Ovary (tissue), 9 donors: ENCODE data around the gene ABCG8. TPM values are rescaled to one million over a fixed set of nuclear protein-coding genes. Genes with fewer than 3 reads are reported as not detected.

Experiments
- DNase-seq, 5 donors: peaks; one replicate each; pipeline ENCODE4 v3.0.0-alpha.2; 2019 to 2020
- H3K27ac ChIP-seq, 2 donors: fragments of 200-600 bp; one replicate each; pipeline versions ENCODE4 v1.5.1 to v1.8.0; 2019 to 2022
- H3K27me3 ChIP-seq: fragments of 200-600 bp; one replicate; pipeline ENCODE4 v1.8.0; 2022
- H3K36me3 ChIP-seq: fragments of 200-600 bp; sonication (generic); one replicate; pipeline ENCODE4 v1.5.1; 2019
- H3K4me1 ChIP-seq: one replicate; pipeline ENCODE4 v1.8.1; 2013; ENCODE audit warnings: mild to moderate bottlenecking, moderate library complexity; ENCODE audit not compliant: insufficient read depth
- H3K4me3 ChIP-seq: fragments of 200-600 bp; sonication (generic); one replicate; pipeline ENCODE4 v1.5.1; 2017
- H3K9me3 ChIP-seq, 2 donors: fragments of 200-600 bp in 1 of 2; sonication (generic) in 1 of 2; one replicate each; pipeline versions ENCODE4 v1.5.1 to v1.8.1; 2013 to 2019; ENCODE audit warnings: mild to moderate bottlenecking in 1 of 2, moderate library complexity in 1 of 2
- EP300 ChIP-seq: sonication (generic); formaldehyde crosslinking; IDR thresholded peaks from one replicate; pipeline ENCODE4 v1.6.1; 2017; ENCODE audit warnings: antibody characterized with exemption
- POLR2A ChIP-seq: fragments of 450-650 bp; IDR thresholded peaks from one replicate; pipeline ENCODE4 v1.6.1; 2017; ENCODE audit warnings: antibody characterized with exemption, mild to moderate bottlenecking, moderate library complexity
- WGBS, 3 donors: extraction: QIAGEN DNeasy Blood & Tissue Kit in 1 of 3; methylation state at CpG; one replicate each; pipeline versions ENCODE4 v1.1.5 to v1.1.7; 2013 to 2017; 5-methylcytosine and 5-hydroxymethylcytosine counted together
- intact Hi-C, 4 donors: fragments of 100-400 bp; cut with DNase I; formaldehyde crosslinking; loops; one replicate each; pipeline versions ENCODE4 v1.11.0 to v1.15.1; 2022 to 2023
- polyA plus RNA-seq, 2 donors: library from polyadenylated mRNA; stranded (reverse); fragments of 200-250 nt in 1 of 2; fragments of 350-450 nt in 1 of 2; fragmentation: Illumina TruSeq in 1 of 2; extraction: RNeasy Lipid Tissue Mini Kit (QIAGEN cat#74804) in 1 of 2; gene quantifications; one replicate each; pipeline ENCODE4 v1.2.3, GENCODE V29; 2013 to 2014
- small RNA-seq: library from RNA; depleted of rRNA; stranded (forward); fragments of <200 nt; gene quantifications from one replicate; pipeline ENCODE3, GENCODE V24; 2016
- total RNA-seq, 7 donors: library from RNA; depleted of rRNA in 2 of 7; stranded (reverse); fragments of >200 nt in 2 of 7; fragmentation: NEBNext Ultra II Directional in 3 of 7; extraction: Animal tissue kit (Norgen Biotek cat#: 25700) in 3 of 7; gene quantifications; one replicate each; pipeline versions ENCODE4 v1.1.0 to v1.2.4, GENCODE V29; 2016 to 2023
- TF ChIP-seq, protein P1 (sequence below), 3 donors: fragments of 450-650 bp in 2 of 3; fragments of 200-600 bp in 1 of 3; IDR thresholded peaks; one replicate each; pipeline versions ENCODE4 v1.5.1 to v1.8.0; 2016 to 2022; ENCODE audit warnings: antibody characterized with exemption in 3 of 3, mild to moderate bottlenecking in 1 of 3
- donor health status: DM: no; HTN: no; CAD: no; lungs with moderate emphysema.
- donor health status: DM: no; HTN: no; CAD: no.
- donor health status: Bipolar disorder and iron deficiency.
- donor health status: DM: yes; HTN: yes; CAD: no.
- donor health status: DM: no; HTN: no; CAD: no.
- donor health status: DM: yes; HTN: yes; CAD: no.

Gene ABCG8
- total and polyA plus RNA-seq, 9 donors = 0.02 to 0.08 (median 0.05) TPM; not detected in 6

DNA sequence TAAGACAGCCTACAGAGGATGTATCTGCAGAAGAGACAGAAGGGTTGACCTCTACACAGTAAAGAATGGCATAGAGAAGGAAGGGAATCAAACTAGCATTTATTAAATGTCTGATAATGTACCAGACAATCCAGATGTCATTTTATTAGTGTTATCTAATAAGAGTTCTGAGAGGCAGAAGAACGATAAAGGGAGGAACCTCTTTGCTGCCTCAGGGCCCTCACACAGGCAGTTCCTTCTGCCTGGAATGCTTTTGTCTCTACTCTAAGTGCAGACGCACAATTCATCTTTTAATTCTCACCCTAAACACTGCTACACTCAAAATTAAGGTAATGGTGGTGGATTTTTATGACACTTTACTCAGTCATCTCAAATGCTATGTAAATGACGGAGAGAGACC is 92.5 kb downstream of the ABCG8 start:
- Histone ChIP-seq H3K27ac (no peak overlapping the region), H3K36me3 (no peaks in the 10 kb centered on the region), H3K4me1 (no peaks in the 10 kb centered on the region), H3K4me3 (no peak overlapping the region), H3K27me3 (no peaks in the 10 kb centered on the region), H3K9me3 (no peaks in the 10 kb centered on the region)
- no peak for DNase-seq
- intact Hi-C loops = no loop called here
- TF ChIP-seq EP300 (no peak), POLR2A (no peak)
- TF ChIP-seq, protein P1, sequence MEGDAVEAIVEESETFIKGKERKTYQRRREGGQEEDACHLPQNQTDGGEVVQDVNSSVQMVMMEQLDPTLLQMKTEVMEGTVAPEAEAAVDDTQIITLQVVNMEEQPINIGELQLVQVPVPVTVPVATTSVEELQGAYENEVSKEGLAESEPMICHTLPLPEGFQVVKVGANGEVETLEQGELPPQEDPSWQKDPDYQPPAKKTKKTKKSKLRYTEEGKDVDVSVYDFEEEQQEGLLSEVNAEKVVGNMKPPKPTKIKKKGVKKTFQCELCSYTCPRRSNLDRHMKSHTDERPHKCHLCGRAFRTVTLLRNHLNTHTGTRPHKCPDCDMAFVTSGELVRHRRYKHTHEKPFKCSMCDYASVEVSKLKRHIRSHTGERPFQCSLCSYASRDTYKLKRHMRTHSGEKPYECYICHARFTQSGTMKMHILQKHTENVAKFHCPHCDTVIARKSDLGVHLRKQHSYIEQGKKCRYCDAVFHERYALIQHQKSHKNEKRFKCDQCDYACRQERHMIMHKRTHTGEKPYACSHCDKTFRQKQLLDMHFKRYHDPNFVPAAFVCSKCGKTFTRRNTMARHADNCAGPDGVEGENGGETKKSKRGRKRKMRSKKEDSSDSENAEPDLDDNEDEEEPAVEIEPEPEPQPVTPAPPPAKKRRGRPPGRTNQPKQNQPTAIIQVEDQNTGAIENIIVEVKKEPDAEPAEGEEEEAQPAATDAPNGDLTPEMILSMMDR (IDR thresholded peaks at IDR 0.05) = no peak
- 96 to 99% (median 97%) methylated on average over 3 of the region's 3 CpGs for WGBS, 3 donors

Small RNA genes within 50 kb of the gene (small RNA-seq; reads per million reads assigned to genes)
- not detected for gene RN7SL455P
- not detected for gene RNU6-1048P

Other genes starting within 250 kb of the ABCG8 start
- 10 to 100 TPM; 24.8 to 46.8 (median 31.6) TPM for gene THADA, start 242.9 kb upstream of the ABCG8 start, total RNA-seq
- 10 to 100 TPM; 14.0 to 20.5 TPM for gene THADA, start 242.9 kb upstream of the ABCG8 start, polyA plus RNA-seq
- 10 to 100 TPM; 26.4 to 66.5 (median 39.5) TPM for gene PLEKHH2, start 201.7 kb upstream of the ABCG8 start, total RNA-seq
- 10 to 100 TPM; 15.8 to 25.9 TPM for gene PLEKHH2, start 201.7 kb upstream of the ABCG8 start, polyA plus RNA-seq
- gene C1GALT1C1L, start 162.5 kb upstream of the ABCG8 start, total RNA-seq = 1 to 10 TPM in 3 of 7 donors, under 1 TPM in 2, not detected in 2; 0.64 to 1.6 (median 1.2) TPM
- 1 to 10 TPM; 1.2 to 1.3 TPM for gene C1GALT1C1L, start 162.5 kb upstream of the ABCG8 start, polyA plus RNA-seq
- gene DYNC2LI1, start 64.9 kb upstream of the ABCG8 start, total RNA-seq = 10 to 100 TPM; 18.1 to 54.3 (median 31.6) TPM
- 10 to 100 TPM; 30.5 to 33.7 TPM for gene DYNC2LI1, start 64.9 kb upstream of the ABCG8 start, polyA plus RNA-seq
- under 1 TPM in 1 of 7 donors, not detected in 6; 0.10 TPM for gene ABCG5, start 132 bp upstream of the ABCG8 start, total RNA-seq
- not detected for gene ABCG5, start 132 bp upstream of the ABCG8 start, polyA plus RNA-seq
- 10 to 100 TPM; 45.4 to 74.9 (median 67.6) TPM for gene LRPPRC, start 157.0 kb downstream of the ABCG8 start, total RNA-seq
- 10 to 100 TPM; 27.6 to 41.0 TPM for gene LRPPRC, start 157.0 kb downstream of the ABCG8 start, polyA plus RNA-seq